Fibroblast of skin of scalp (primary cell): Measurements from ENCODE around the gene PTGES2. TPM values are rescaled to one million over a fixed set of nuclear protein-coding genes. Genes with fewer than 3 reads are reported as not detected.
A peak's percentile ranks its signal among the peaks of the same experiment; 100 is the strongest.

Experiments
- DNase-seq: peaks from one replicate; pipeline ENCODE4 v3.0.0-alpha.2; 2013
- polyA plus RNA-seq, 2 experiments: library from polyadenylated mRNA; unstranded; fragments of 120-200 nt; gene quantifications; one replicate each; pipeline ENCODE4 v1.2.1, GENCODE V29; 2013; ENCODE audit not compliant: insufficient read length in 2 of 2

The PTGES2 gene
- 63.4 TPM for polyA plus RNA-seq (2013, experiment 1 of 2; ENCODE audit: insufficient read length)
- polyA plus RNA-seq (2013, experiment 2 of 2; ENCODE audit: insufficient read length): 57.5 TPM

DNA sequence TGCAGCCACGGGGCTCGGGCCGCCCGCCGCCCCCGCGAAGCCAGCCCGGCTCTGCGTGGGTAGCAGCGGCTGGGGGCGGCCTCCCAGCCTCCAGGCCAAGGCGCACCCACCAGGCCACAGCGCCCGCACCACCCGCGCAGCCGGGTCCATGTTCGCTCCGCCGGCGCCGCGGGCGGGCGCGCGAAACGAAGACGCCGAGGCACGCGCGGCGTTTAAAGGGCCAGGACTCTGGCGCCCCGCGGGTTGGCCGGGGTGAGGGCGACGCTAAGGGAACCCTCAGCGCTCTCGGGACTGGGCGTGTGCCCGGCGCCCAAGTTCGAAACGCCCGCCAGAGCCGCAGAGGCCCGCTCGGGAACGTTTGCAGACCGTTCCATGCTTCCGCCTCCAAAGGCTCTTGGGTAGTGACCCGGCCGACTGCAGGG lies at the start of gene PTGES2:
Gene PTGES2, minus strand, starts transcription at position 162 of the 422 bp plus-strand sequence. Its CDS starts 12 bp downstream, at position 150.
- peak; percentile 91 for DNase-seq

- DNase-seq: no peak
Observed at GRCh38 chr9:128175726-128176125, 48.2 kb upstream of the PTGES2 start.

GRCh38 chr9:128175102-128175563 lies 47.6 kb upstream of the PTGES2 start:
- no peak for DNase-seq

- DNase-seq: no peak
Observed at GRCh38 chr9:128174062-128174461, 46.5 kb upstream of the PTGES2 start.

DNA sequence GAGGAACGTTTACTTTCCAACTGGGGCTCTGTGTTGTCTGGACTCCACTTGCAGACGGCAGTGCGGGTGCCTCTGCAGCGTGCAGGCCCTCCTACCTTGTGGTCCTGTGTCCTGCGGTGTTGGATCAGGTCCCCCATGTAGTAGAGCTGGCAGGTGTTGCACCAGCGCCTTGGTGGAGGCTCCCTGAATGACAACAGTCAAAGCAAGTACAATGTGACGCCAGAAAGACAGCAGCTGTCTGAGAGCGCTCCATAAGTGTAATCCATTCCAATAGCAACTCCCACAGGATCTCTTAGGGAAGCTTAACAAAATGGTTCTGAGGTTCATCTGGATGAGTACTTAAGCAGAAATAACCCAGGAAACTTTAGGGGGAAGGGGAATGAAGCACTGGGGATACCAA lies 42.4 kb upstream of the PTGES2 start:
- DNase-seq: no peak

DNA sequence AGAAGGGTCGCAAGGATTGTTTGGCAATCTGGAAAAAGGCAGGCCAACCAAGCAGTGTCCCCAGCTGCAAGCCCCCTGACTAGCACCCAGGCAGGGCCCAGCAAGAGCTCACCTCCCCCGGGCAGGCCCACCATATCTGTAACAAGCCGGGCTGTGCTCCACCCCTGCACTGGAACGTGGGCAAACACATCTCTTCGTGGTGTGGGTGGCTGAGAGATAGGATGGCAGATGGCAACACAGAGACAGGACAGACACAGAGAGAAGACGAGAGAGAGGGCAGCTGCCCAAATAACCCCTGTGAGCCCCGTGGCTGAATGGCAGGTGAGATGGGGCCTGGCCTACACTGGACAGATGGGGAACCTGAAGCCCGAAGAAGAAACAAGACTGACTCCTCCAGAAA lies 42.0 kb upstream of the PTGES2 start:
- DNase-seq: no peak

GRCh38 chr9:128168731-128169308 lies 41.3 kb upstream of the PTGES2 start:
- DNase-seq: no peak

DNA sequence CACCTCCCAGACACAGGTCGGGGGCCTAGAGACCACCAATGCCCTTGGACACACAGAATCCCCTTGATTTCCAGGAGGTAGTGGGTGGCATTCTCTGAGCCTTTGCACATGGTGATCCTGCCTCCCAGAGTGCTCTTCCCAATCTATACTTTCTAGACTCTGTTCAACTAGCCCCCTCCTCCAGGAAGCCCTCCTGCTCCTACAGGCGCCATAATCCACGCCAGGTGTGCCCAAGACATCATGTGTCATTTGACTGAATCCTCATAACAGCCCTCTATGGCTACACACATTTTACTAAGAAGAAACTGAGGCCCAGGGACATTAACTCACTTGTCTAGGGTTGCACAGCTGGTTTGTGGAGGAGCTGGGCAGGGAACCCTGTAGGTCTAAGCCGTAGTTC lies 39.7 kb upstream of the PTGES2 start:
- no peak for DNase-seq

GRCh38 chr9:128166169-128166568 lies 38.6 kb upstream of the PTGES2 start:
- DNase-seq: no peak

DNA sequence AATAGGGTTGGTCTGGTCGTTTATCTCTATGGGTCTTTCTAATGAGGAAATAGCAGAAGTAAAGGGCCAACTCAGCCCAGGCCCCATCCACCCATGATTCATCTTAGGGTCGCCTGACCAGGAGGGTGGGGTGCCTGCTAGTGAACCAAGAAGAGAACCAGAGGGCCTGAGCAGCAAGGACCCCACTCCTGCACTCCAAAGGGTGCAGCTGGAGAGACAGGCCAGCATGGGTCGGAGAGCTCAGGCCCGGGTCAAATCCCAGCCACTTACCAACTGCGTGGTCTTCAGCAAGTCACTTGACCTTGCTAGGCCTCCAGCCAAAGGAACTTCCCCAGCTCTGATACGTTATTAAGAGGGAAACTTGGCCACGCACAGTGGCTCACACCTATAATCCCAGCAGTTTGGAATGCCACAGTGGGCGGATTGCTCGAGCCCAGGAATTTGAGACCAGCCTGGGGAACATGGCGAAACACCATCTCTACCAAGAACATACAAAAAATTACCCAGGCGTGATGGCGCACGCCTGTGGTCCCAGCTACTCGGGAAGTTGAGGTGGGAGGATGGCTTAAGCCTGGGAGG lies 36.9 kb upstream of the PTGES2 start:
- no peak for DNase-seq

DNA sequence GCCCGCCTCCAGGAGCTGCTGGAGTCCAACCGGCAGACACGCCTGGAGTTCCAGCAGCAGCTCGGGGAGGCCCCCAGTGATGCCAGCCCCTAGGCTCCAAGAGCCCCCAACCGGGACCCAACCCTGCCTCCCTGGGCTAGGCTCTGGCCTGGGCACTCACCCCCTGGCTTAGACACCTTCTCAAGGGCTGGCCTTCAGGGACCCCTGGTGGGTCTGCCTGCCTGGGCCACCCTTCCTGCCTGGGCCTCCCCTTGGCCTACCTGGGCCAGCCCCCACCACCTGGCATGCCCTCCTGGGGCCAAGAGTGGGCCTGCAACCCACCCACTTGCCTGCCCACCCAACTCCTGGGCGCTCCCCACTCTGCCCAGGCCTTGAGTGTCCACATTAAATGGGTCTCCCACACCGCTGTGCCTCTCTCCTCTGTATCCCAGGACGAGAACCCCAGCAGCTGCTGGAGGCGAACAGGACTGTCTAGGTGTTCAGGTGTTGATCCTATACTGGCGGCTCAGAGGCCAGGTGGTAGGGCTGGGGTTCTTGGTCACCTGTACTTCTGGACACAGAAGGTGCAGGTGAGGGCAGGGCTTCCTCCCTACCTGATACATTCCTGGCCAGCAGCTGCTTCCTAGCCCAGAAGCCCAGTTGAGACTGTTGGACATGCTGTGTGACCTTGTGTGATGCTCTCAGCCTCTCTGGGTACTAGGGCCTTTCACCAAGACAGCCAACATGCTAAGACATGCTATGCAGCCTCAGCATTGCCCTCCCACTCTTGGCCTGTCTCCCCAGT lies 36.2 kb upstream of the PTGES2 start:
- no peak for DNase-seq

GRCh38 chr9:128163027-128163515 lies 35.5 kb upstream of the PTGES2 start:
- DNase-seq: no peak

- DNase-seq: no peak
Observed at GRCh38 chr9:128162215-128163026, 34.9 kb upstream of the PTGES2 start.

DNA sequence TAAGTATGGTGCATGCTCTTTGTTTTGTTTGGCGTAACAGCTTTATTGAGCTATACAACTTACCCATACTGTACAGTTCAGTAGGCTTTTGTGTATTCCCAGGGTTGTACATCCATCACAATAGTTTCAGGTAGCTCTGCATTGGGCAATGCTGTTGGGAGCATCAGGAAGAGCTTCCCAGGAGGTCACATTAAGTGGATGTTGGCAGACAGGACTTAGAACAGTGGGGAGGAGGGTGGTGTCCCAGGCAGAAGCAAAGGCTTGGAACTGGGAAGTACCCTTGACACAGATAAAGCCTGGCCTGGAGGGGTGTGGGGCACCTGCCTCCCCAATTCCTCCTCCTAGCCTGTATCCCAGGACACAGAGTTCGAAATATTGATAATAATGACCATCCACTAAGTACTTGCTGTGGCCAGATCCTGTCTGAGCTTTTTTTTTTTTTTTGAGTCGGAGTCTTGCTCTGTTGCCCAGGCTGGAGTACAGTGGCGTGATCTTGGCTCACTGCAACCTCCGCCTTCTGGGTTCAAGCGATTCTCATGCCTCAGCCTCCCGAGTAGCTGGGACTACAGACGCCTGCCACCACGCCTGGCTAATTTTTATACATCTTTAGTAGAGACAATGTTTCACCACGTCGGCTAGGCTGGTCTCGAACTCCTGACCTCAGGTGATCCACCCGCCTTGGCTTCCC lies 33.8 kb upstream of the PTGES2 start:
- DNase-seq: no peak

- no peak for DNase-seq
Observed at GRCh38 chr9:128160603-128160987, 33.1 kb upstream of the PTGES2 start.

- peak; percentile 95 for DNase-seq
Observed at GRCh38 chr9:128159784-128160602, 32.5 kb upstream of the PTGES2 start, which contains the start of gene BBLN. BBLN (plus strand) TSS chr9:128160265; CDS start chr9:128160408, 143 bp downstream.

GRCh38 chr9:128159522-128159783 lies 31.9 kb upstream of the PTGES2 start:
- DNase-seq: no peak

DNA sequence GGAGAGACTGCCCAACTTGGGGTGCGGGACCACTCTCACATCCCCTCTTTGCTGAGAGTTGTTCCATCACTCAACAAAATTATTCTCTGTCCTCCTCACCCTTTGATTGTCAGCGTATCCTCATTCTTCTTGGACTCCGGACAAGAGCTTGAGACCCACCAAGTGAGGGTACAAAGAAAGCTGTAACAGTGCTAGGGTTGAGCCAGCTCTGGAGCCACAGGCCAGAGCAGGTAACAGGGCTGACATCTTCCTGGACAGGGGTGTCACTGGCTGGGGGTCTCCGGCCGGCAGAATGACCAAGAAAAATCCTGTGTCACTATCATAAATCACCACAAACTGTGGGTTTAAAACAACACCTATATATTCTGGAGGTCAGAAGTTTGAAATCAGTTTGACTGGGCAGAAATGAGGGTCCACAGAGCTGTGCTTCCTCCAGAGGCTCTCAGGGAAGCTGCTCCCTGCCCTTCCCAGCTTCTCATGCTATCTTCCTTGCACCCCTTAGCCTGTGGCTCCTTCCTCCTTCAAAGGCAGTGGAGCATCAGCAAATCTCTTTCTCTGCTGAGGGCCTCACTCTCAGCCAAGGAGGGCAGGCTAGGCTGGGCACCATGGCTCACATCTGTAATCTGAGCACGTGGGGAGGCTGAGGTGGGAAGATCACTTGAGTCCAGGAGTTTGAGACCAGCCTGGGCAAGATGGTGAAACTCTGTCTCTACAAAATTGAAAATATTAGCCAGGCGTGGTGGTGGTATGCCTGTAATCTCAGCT lies 28.4 kb upstream of the PTGES2 start:
- DNase-seq: no peak

GRCh38 chr9:128153947-128154695 lies 26.6 kb upstream of the PTGES2 start:
- DNase-seq: no peak
